IMR-90 (cell line): ENCODE data around the gene RAD51B. TPM values are rescaled to one million over a fixed set of nuclear protein-coding genes. Genes with fewer than 3 reads are reported as not detected.

Source experiments
- ATAC-seq: fragments of 200-7000 bp; cut with Tn5 transposase; 2 replicates; pipeline ENCODE4 v1.9.1; 2020; ENCODE audit warnings: low read depth, mild to moderate bottlenecking, moderate library complexity
- BruUV-seq: library from RNA; stranded (reverse); fragments of 400-500 nt; replicated peaks from 2 replicates; lab custom pipeline; 2021; lab: Mats Ljungman, UMichigan
- CTCF ChIA-PET: fragments of 300-600 bp; formaldehyde crosslinking; extraction: SDS; loops from one replicate; lab custom pipeline; 2021; ENCODE audit warnings: antibody characterized with exemption; lab: Yijun Ruan, JAX
- POLR2A ChIA-PET: fragments of 300-600 bp; sonication (Branson Sonifier 250); formaldehyde crosslinking; loops from one replicate; lab custom pipeline; 2022; ENCODE audit warnings: antibody characterized with exemption; ENCODE audit not compliant: unreplicated experiment; lab: Charles Lee
- DNase-seq: peaks from one replicate; pipeline ENCODE4 v3.0.0; 2013
- H2AFZ ChIP-seq: replicated peaks from 2 replicates; pipeline ENCODE3; 2013; ENCODE audit warnings: low read length, mild to moderate bottlenecking; ENCODE audit not compliant: poor library complexity
- H2AK5ac ChIP-seq: 2 replicates; pipeline ENCODE4 v1.6.1; 2013; ENCODE audit warnings: low read depth, low read length, inconsistent platforms
- H2AK9ac ChIP-seq: replicated peaks from 2 replicates; pipeline ENCODE3; 2013; ENCODE audit warnings: mild to moderate bottlenecking, low read depth, low read length, moderate library complexity; ENCODE audit not compliant: poor library complexity
- H2BK120ac ChIP-seq: 2 replicates; pipeline ENCODE4 v1.6.1; 2013; ENCODE audit warnings: low read depth, low read length, inconsistent platforms
- H2BK15ac ChIP-seq: 3 replicates; pipeline ENCODE4 v1.6.1; 2013; ENCODE audit warnings: low read depth, low read length, inconsistent platforms
- H2BK20ac ChIP-seq: 2 replicates; pipeline ENCODE4 v1.6.1; 2013; ENCODE audit warnings: low read depth, mild to moderate bottlenecking, inconsistent platforms, low read length, moderate library complexity
- H2BK5ac ChIP-seq: 2 replicates; pipeline ENCODE4 v1.6.1; 2013; ENCODE audit warnings: mild to moderate bottlenecking, low read depth, low read length, inconsistent platforms; ENCODE audit not compliant: poor library complexity, severe bottlenecking
- H3K14ac ChIP-seq: replicated peaks from 2 replicates; pipeline ENCODE4 v1.6.1; 2013; ENCODE audit warnings: low read depth, low read length, inconsistent platforms
- H3K18ac ChIP-seq: 2 replicates; pipeline ENCODE4 v1.6.1; 2013; ENCODE audit warnings: low read depth, low read length, control low read depth
- H3K23ac ChIP-seq: 2 replicates; pipeline ENCODE4 v1.6.1; 2013; ENCODE audit warnings: low read depth, low read length, inconsistent platforms
- H3K27ac ChIP-seq: 2 replicates; pipeline ENCODE4 v1.5.1; 2013; ENCODE audit warnings: mild to moderate bottlenecking, control low read depth, low read length; ENCODE audit not compliant: insufficient read depth
- H3K27me3 ChIP-seq: 2 replicates; pipeline ENCODE4 v1.6.1; 2013; ENCODE audit warnings: low read length; ENCODE audit not compliant: control insufficient read depth, insufficient read depth
- H3K36me3 ChIP-seq: 2 replicates; pipeline ENCODE4 v1.6.1; 2013; ENCODE audit warnings: low read length, mixed read lengths; ENCODE audit not compliant: control insufficient read depth, insufficient read depth
- H3K4ac ChIP-seq: 2 replicates; pipeline ENCODE4 v1.6.1; 2013; ENCODE audit warnings: low read depth, low read length, inconsistent platforms
- H3K4me1 ChIP-seq: 2 replicates; pipeline ENCODE4 v1.6.1; 2013; ENCODE audit warnings: low read length, mixed read lengths; ENCODE audit not compliant: control insufficient read depth, insufficient read depth
- H3K4me2 ChIP-seq: 2 replicates; pipeline ENCODE4 v1.6.1; 2013; ENCODE audit warnings: low read depth, mild to moderate bottlenecking, control low read depth, low read length, moderate library complexity
- H3K4me3 ChIP-seq: 2 replicates; pipeline ENCODE4 v1.5.1; 2013; ENCODE audit warnings: low read depth, mild to moderate bottlenecking, control low read depth, low read length, moderate library complexity; ENCODE audit not compliant: insufficient read depth
- H3K56ac ChIP-seq: 2 replicates; pipeline ENCODE4 v1.6.1; 2013; ENCODE audit warnings: low read length, inconsistent platforms; ENCODE audit not compliant: insufficient read depth; ENCODE audit errors: extremely low read depth
- H3K79me1 ChIP-seq, 2 experiments: 2 replicates each; pipeline ENCODE4 v1.6.1; 2013; ENCODE audit warnings: low read length in 2 of 2, inconsistent platforms in 1 of 2, low read depth in 1 of 2
- H3K9ac ChIP-seq: 2 replicates; pipeline ENCODE4 v1.6.1; 2013; ENCODE audit warnings: low read depth, low read length, control low read depth
- H3K9me1 ChIP-seq: 2 replicates; pipeline ENCODE4 v1.6.1; 2013; ENCODE audit warnings: low read length, inconsistent platforms; ENCODE audit not compliant: insufficient read depth
- H3K9me3 ChIP-seq: 2 replicates; pipeline ENCODE4 v1.6.1; 2013; ENCODE audit warnings: low read length; ENCODE audit not compliant: control insufficient read depth, insufficient read depth
- H4K20me1 ChIP-seq: 2 replicates; pipeline ENCODE4 v1.6.1; 2013; ENCODE audit warnings: low read length, inconsistent platforms; ENCODE audit not compliant: insufficient read depth
- H4K5ac ChIP-seq: 2 replicates; pipeline ENCODE4 v1.6.1; 2013; ENCODE audit warnings: mild to moderate bottlenecking, low read depth, low read length, control low read depth
- H4K8ac ChIP-seq, 2 experiments: 2 replicates each; pipeline ENCODE4 v1.6.1; 2013; ENCODE audit warnings: low read depth in 2 of 2, low read length in 2 of 2, control low read depth in 1 of 2, inconsistent platforms in 1 of 2
- H4K91ac ChIP-seq: 2 replicates; pipeline ENCODE4 v1.6.1; 2013; ENCODE audit warnings: low read depth, low read length, inconsistent platforms; ENCODE audit not compliant: insufficient read depth
- BHLHE40 ChIP-seq: fragments of 150-350 bp; IDR thresholded peaks from 2 replicates; pipeline ENCODE4 v1.6.1; 2016; ENCODE audit warnings: mild to moderate bottlenecking, low read depth, low read length
- CEBPB ChIP-seq: IDR thresholded peaks from 2 replicates; pipeline ENCODE4 v1.6.1; 2012; ENCODE audit warnings: low read depth, low read length, improper control_type of control experiment
- CHD1 ChIP-seq: IDR thresholded peaks from 2 replicates; pipeline ENCODE4 v1.6.1; 2012; ENCODE audit warnings: low read depth, low read length, improper control_type of control experiment
- MAFK ChIP-seq: IDR thresholded peaks from 2 replicates; pipeline ENCODE4 v1.6.1; 2012; ENCODE audit warnings: low read depth, low read length, improper control_type of control experiment
- MAZ ChIP-seq: IDR thresholded peaks from 2 replicates; pipeline ENCODE4 v1.6.1; 2012; ENCODE audit warnings: low read depth, mild to moderate bottlenecking, low read length, improper control_type of control experiment, moderate library complexity, borderline replicate concordance
- MXI1 ChIP-seq: IDR thresholded peaks from 2 replicates; pipeline ENCODE4 v1.6.1; 2012; ENCODE audit warnings: low read depth, mild to moderate bottlenecking, low read length, moderate library complexity, borderline replicate concordance
- POLR2A ChIP-seq: IDR thresholded peaks from 2 replicates; pipeline ENCODE4 v1.6.1; 2012; ENCODE audit warnings: mild to moderate bottlenecking, low read depth, low read length
- RAD21 ChIP-seq: IDR thresholded peaks from 2 replicates; pipeline ENCODE4 v1.6.1; 2012; ENCODE audit warnings: low read length, improper control_type of control experiment
- RCOR1 ChIP-seq: IDR thresholded peaks from 2 replicates; pipeline ENCODE4 v1.6.1; 2012; ENCODE audit warnings: mild to moderate bottlenecking, low read length, improper control_type of control experiment; ENCODE audit not compliant: insufficient replicate concordance
- RFX5 ChIP-seq: IDR thresholded peaks from 2 replicates; pipeline ENCODE4 v1.8.0; 2012; ENCODE audit warnings: low read depth, mild to moderate bottlenecking, low read length, moderate library complexity
- SMC3 ChIP-seq: fragments of 150-350 bp; IDR thresholded peaks from 2 replicates; pipeline ENCODE4 v1.6.1; 2016; ENCODE audit warnings: low read depth, mild to moderate bottlenecking, antibody characterized with exemption, low read length, moderate library complexity
- WGBS, 2 experiments: methylation state at CpG; one replicate each; pipeline versions ENCODE4 v1.1.5 to v1.1.7; 2013; ENCODE audit warnings: missing lambda C conversion rate in 2 of 2; ENCODE audit not compliant: insufficient read length in 1 of 2; ENCODE audit errors: extremely low coverage in 2 of 2; 5-methylcytosine and 5-hydroxymethylcytosine counted together
- dilution Hi-C: fragments of 300-500 bp; cut with HindIII; formaldehyde crosslinking; loops from one replicate; pipeline ENCODE4 v1.14.3; 2018; ENCODE audit warnings: low sequenced_read_pairs; ENCODE audit not compliant: unreplicated experiment
- in situ Hi-C: fragments of 300-500 bp; cut with MboI; formaldehyde crosslinking; loops from 3 replicates; pipeline ENCODE4 v1.14.3; 2019; ENCODE audit warnings: low sequenced_read_pairs, inconsistent platforms, mixed read lengths
- intact Hi-C: fragments of 100-400 bp; cut with micrococcal nuclease; formaldehyde crosslinking; loops from 2 replicates; pipeline ENCODE4 v1.10.0; 2022
- polyA plus RNA-seq, 3 experiments: library from polyadenylated mRNA; depleted of rRNA; stranded (reverse); fragments of >200 nt; gene quantifications; 2 replicates each; pipeline ENCODE4 v1.2.3, GENCODE V29; 2012; ENCODE audit warnings: low replicate concordance in 1 of 3
- total RNA-seq: library from RNA; depleted of rRNA; stranded (reverse); fragments of >200 nt; gene quantifications from 2 replicates; pipeline ENCODE4 v1.2.3, GENCODE V29; 2012
- TF ChIP-seq, protein P1 (sequence below): conservative IDR thresholded peaks from 2 replicates; pipeline ENCODE4 v1.5.1; 2012; ENCODE audit warnings: mild to moderate bottlenecking, low read depth, low read length, improper control_type of control experiment

The RAD51B gene
- total and polyA plus RNA-seq, 2 of the 4 experiments (the other 2 are of a cell fraction), result 5.1 to 18.8 TPM

DNA sequence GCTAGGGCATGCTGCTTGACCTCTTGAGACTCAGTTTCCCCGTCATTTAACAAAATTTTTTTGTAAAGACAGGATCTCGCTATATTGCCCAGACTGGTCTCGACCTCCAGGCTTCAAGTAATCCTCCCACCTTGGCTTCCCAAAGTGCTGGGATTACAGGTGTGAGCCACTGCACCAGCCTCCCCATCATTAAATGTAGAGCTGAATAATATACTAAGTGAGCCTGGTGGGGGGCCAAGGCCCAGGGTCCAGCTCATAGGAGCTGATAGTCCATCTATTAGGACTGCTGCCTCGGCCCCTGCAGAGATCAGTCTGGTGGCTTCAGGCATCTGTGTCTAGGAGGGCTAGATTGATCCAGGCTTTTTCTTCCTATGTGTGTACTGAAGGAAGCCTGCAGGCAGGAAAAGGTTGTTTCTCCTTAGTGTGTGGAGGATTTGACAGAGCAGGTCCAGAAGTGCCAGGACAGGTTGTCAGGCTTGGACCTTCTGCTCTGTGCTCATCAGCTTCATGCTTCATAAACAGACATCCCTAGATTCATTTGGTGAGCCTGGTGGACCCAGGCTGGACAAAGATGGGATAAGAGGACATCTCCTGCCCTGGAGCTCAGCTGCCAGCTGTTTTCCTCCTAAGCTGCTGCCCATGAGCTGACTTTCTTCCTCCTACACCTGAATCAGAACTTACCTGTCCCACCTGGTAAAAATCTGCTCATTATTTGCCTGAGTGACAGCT, 837.9 kb downstream of the RAD51B start:
- ChIA-PET CTCF (no interaction called here), POLR2A (interaction anchor here (0.6 kb wide), 1 partner anchor 653 kb away, joined by 3 read pairs; no protein-coding TSS in a partner anchor)
- intact Hi-C loops, result loop anchor here (10.0 kb wide), 2 partner anchors 113 to 263 kb away; no protein-coding TSS in a partner anchor
- Histone ChIP-seq H3K14ac (0 out of 2 replicates have a peak overlapping the region, but pooled peaks have one; percentile 14), H4K8ac (no peak overlapping the region), H2BK120ac (peak overlapping the region; percentile 84), H2BK5ac (no peak overlapping the region), H3K18ac (no peak overlapping the region), H3K4me2 (no peak overlapping the region), H3K36me3 (no peaks in the 10 kb centered on the region), H3K27me3 (no peaks in the 10 kb centered on the region), H3K79me1 (no peaks in the 10 kb centered on the region), H2AFZ (no peak overlapping the region), H2BK20ac (peak overlapping the region; percentile 75), H3K4me1 (peaks cover 26% of the 10 kb centered on the region), H4K91ac (peak overlapping the region; percentile 24; the same call in 1 of the 2 replicates), H3K56ac (no peak overlapping the region), H3K9ac (no peak overlapping the region), H4K5ac (no peak overlapping the region), H2BK15ac (peak overlapping the region; percentile 68; the same call in 1 of the 3 replicates), H3K27ac (no peak overlapping the region), H2AK5ac (peak overlapping the region; percentile 94), H3K4ac (peak overlapping the region; percentile 87), H3K9me1 (peaks cover 28% of the 10 kb centered on the region), H2AK9ac (peak overlapping the region; percentile 6), H4K20me1 (no peaks in the 10 kb centered on the region), H3K9me3 (no peaks in the 10 kb centered on the region), H3K4me3 (no peak overlapping the region), H3K23ac (no peak overlapping the region)
- BruUV-seq, result no TSS peak
- ATAC-seq, result no peak
- no peak for TF ChIP-seq SMC3
- TF ChIP-seq POLR2A, result no peak
- TF ChIP-seq RFX5, result no peak
- TF ChIP-seq CEBPB, result no peak
- TF ChIP-seq MAFK, result no peak
- TF ChIP-seq, protein P1, sequence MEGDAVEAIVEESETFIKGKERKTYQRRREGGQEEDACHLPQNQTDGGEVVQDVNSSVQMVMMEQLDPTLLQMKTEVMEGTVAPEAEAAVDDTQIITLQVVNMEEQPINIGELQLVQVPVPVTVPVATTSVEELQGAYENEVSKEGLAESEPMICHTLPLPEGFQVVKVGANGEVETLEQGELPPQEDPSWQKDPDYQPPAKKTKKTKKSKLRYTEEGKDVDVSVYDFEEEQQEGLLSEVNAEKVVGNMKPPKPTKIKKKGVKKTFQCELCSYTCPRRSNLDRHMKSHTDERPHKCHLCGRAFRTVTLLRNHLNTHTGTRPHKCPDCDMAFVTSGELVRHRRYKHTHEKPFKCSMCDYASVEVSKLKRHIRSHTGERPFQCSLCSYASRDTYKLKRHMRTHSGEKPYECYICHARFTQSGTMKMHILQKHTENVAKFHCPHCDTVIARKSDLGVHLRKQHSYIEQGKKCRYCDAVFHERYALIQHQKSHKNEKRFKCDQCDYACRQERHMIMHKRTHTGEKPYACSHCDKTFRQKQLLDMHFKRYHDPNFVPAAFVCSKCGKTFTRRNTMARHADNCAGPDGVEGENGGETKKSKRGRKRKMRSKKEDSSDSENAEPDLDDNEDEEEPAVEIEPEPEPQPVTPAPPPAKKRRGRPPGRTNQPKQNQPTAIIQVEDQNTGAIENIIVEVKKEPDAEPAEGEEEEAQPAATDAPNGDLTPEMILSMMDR, result no peak
- no peak for TF ChIP-seq CHD1
- TF ChIP-seq RCOR1, result no peak
- no peak for TF ChIP-seq MAZ
- no peak for TF ChIP-seq MXI1
- no peak for TF ChIP-seq BHLHE40
- TF ChIP-seq RAD21, result no peak
- DNase-seq, result no peak
- no CpG with 5 or more reads among the region's 4 CpGs for WGBS, 2 experiments
- dilution Hi-C loops, result no loop called here
- in situ Hi-C loops, result no loop called here
